ENCODE measurements around the gene RIPOR1.

Gene RIPOR1

GRCh38 chr16:67541391-67542263 lies 13.0 kb downstream of the RIPOR1 start:
- Histone ChIP-seq H2AK5ac (ENCODE audit: low read length, severe bottlenecking) (no peak overlapping the region), H3K14ac (ENCODE audit: low read length in 2 of 2) (no peak overlapping the region), H3K36me3 (ENCODE audit: control insufficient read depth in 1 of 2, insufficient read depth in 2 of 2, low read depth in 1 of 2, low read length in 2 of 2) (peaks cover 72 to 78% of the 10 kb centered on the region in 2 experiments), H3K4ac (ENCODE audit: low read depth in 1 of 2, low read length in 2 of 2) (no peak overlapping the region), H3K18ac (ENCODE audit: low read depth in 1 of 2, low read length in 2 of 2) (no peak overlapping the region), H2AFZ (ENCODE audit: low read depth, low read length) (no peak overlapping the region), H4K91ac (ENCODE audit: low read length) (no peak overlapping the region), H2BK15ac (ENCODE audit: low read depth, poor library complexity, severe bottlenecking) (no peak overlapping the region), H2BK12ac (ENCODE audit: low read length in 2 of 2) (peak overlapping the region in 1 of 2 experiments; percentile 6), H3K4me1 (ENCODE audit: control insufficient read depth, insufficient read depth, low read depth, low read length) (peaks cover 33% of the 10 kb centered on the region), H3K27me3 (ENCODE audit: control insufficient read depth in 1 of 2, insufficient read depth in 1 of 2, low read length in 2 of 2) (no peaks in the 10 kb centered on the region), H3K27ac (ENCODE audit: low read length, poor library complexity, severe bottlenecking) (no peak overlapping the region), H3K4me2 (ENCODE audit: low read length, poor library complexity, severe bottlenecking) (no peak overlapping the region), H3K9ac (ENCODE audit: low read length) (no peak overlapping the region), H4K8ac (ENCODE audit: low read length) (no peak overlapping the region), H2BK5ac (ENCODE audit: low read depth, low read length, poor library complexity, severe bottlenecking) (no peak overlapping the region), H2BK120ac (ENCODE audit: low read depth, low read length) (no peak overlapping the region), H3K79me1 (replicated peaks; ENCODE audit: low read length, poor library complexity, severe bottlenecking) (peaks cover 25% of the 10 kb centered on the region), H3K4me3 (ENCODE audit: insufficient read depth in 1 of 2, low read depth in 1 of 2, low read length in 2 of 2) (no peak overlapping the region), H3K23ac (ENCODE audit: low read length in 2 of 2) (peak overlapping the region in 1 of 2 experiments; percentile 26), H3K9me3 (ENCODE audit: control insufficient read depth, low read length) (no peaks in the 10 kb centered on the region)
- peak; percentile 34 for DNase-seq
- 84% methylated on average over 14 of the region's 14 CpGs for WGBS

GRCh38 chr16:67542464-67542863 lies 13.8 kb downstream of the RIPOR1 start:
- no peak overlapping the region for H3K4me2 ChIP-seq (ENCODE audit: low read length, poor library complexity, severe bottlenecking)
- no peak overlapping the region for H4K91ac ChIP-seq (ENCODE audit: low read length)
- H3K14ac ChIP-seq (ENCODE audit: low read length in 2 of 2), result no peak overlapping the region
- H3K18ac ChIP-seq (ENCODE audit: low read depth in 1 of 2, low read length in 2 of 2), result no peak overlapping the region
- no peak overlapping the region for H3K4ac ChIP-seq (ENCODE audit: low read depth in 1 of 2, low read length in 2 of 2)
- H3K27me3 ChIP-seq (ENCODE audit: control insufficient read depth in 1 of 2, insufficient read depth in 1 of 2, low read length in 2 of 2), result no peaks in the 10 kb centered on the region
- peaks cover 79 to 84% of the 10 kb centered on the region in 2 experiments for H3K36me3 ChIP-seq (ENCODE audit: control insufficient read depth in 1 of 2, insufficient read depth in 2 of 2, low read depth in 1 of 2, low read length in 2 of 2)
- no peak overlapping the region for H4K8ac ChIP-seq (ENCODE audit: low read length)
- H2BK5ac ChIP-seq (ENCODE audit: low read depth, low read length, poor library complexity, severe bottlenecking), result no peak overlapping the region
- no peak overlapping the region for H3K23ac ChIP-seq (ENCODE audit: low read length in 2 of 2)
- H2BK12ac ChIP-seq (ENCODE audit: low read length in 2 of 2), result no peak overlapping the region
- no peak overlapping the region for H2BK15ac ChIP-seq (ENCODE audit: low read depth, poor library complexity, severe bottlenecking)
- peaks cover 23% of the 10 kb centered on the region for H3K79me1 ChIP-seq (replicated peaks; ENCODE audit: low read length, poor library complexity, severe bottlenecking)
- H3K9ac ChIP-seq (ENCODE audit: low read length), result no peak overlapping the region
- no peak overlapping the region for H2BK120ac ChIP-seq (ENCODE audit: low read depth, low read length)
- H2AK5ac ChIP-seq (ENCODE audit: low read length, severe bottlenecking), result no peak overlapping the region
- H3K4me1 ChIP-seq (ENCODE audit: control insufficient read depth, insufficient read depth, low read depth, low read length), result peaks cover 35% of the 10 kb centered on the region
- no peak overlapping the region for H2AFZ ChIP-seq (ENCODE audit: low read depth, low read length)
- no peaks in the 10 kb centered on the region for H3K9me3 ChIP-seq (ENCODE audit: control insufficient read depth, low read length)
- no peak overlapping the region for H3K4me3 ChIP-seq (ENCODE audit: insufficient read depth in 1 of 2, low read depth in 1 of 2, low read length in 2 of 2)
- peak; percentile 78 for DNase-seq
- no peak overlapping the region for H3K27ac ChIP-seq (ENCODE audit: low read length, poor library complexity, severe bottlenecking)

- 95% methylated on average over 8 of the region's 8 CpGs for whole genome bisulfite sequencing
- H3K23ac ChIP-seq (ENCODE audit: low read length in 2 of 2), result no peak overlapping the region
Measured at GRCh38 chr16:67543036-67543435, 14.4 kb downstream of the RIPOR1 start.

GRCh38 chr16:67543582-67543981 lies 15.0 kb downstream of the RIPOR1 start:
- peaks cover 35% of the 10 kb centered on the region for H3K4me1 ChIP-seq (ENCODE audit: control insufficient read depth, insufficient read depth, low read depth, low read length)
- H2AFZ ChIP-seq (ENCODE audit: low read depth, low read length), result no peak overlapping the region
- H3K27me3 ChIP-seq (ENCODE audit: control insufficient read depth in 1 of 2, insufficient read depth in 1 of 2, low read length in 2 of 2), result no peaks in the 10 kb centered on the region
- no peak overlapping the region for H2BK120ac ChIP-seq (ENCODE audit: low read depth, low read length)
- H3K4ac ChIP-seq (ENCODE audit: low read depth in 1 of 2, low read length in 2 of 2), result no peak overlapping the region
- no peak overlapping the region for H2BK5ac ChIP-seq (ENCODE audit: low read depth, low read length, poor library complexity, severe bottlenecking)
- H3K23ac ChIP-seq (ENCODE audit: low read length in 2 of 2), result no peak overlapping the region
- H3K9me3 ChIP-seq (ENCODE audit: control insufficient read depth, low read length), result no peaks in the 10 kb centered on the region
- H3K4me3 ChIP-seq (ENCODE audit: insufficient read depth in 1 of 2, low read depth in 1 of 2, low read length in 2 of 2), result no peak overlapping the region
- H2AK5ac ChIP-seq (ENCODE audit: low read length, severe bottlenecking), result no peak overlapping the region
- WGBS, result 97% methylated on average over 6 of the region's 6 CpGs
- no peak overlapping the region for H3K9ac ChIP-seq (ENCODE audit: low read length)
- no peak overlapping the region for H4K91ac ChIP-seq (ENCODE audit: low read length)
- H3K18ac ChIP-seq (ENCODE audit: low read depth in 1 of 2, low read length in 2 of 2), result no peak overlapping the region
- no peak overlapping the region for H2BK15ac ChIP-seq (ENCODE audit: low read depth, poor library complexity, severe bottlenecking)
- no peak overlapping the region for H4K8ac ChIP-seq (ENCODE audit: low read length)
- DNase-seq, result no peak
- H3K4me2 ChIP-seq (ENCODE audit: low read length, poor library complexity, severe bottlenecking), result no peak overlapping the region
- peaks cover 22% of the 10 kb centered on the region for H3K79me1 ChIP-seq (replicated peaks; ENCODE audit: low read length, poor library complexity, severe bottlenecking)
- peaks cover 88 to 93% of the 10 kb centered on the region in 2 experiments for H3K36me3 ChIP-seq (ENCODE audit: control insufficient read depth in 1 of 2, insufficient read depth in 2 of 2, low read depth in 1 of 2, low read length in 2 of 2)
- no peak overlapping the region for H3K14ac ChIP-seq (ENCODE audit: low read length in 2 of 2)
- no peak overlapping the region for H3K27ac ChIP-seq (ENCODE audit: low read length, poor library complexity, severe bottlenecking)
- H2BK12ac ChIP-seq (ENCODE audit: low read length in 2 of 2), result no peak overlapping the region

More at GRCh38 chr16:67543036-67543435, 14.4 kb downstream of the RIPOR1 start:
- Histone ChIP-seq H4K91ac (ENCODE audit: low read length) (no peak overlapping the region), H3K18ac (ENCODE audit: low read depth in 1 of 2, low read length in 2 of 2) (no peak overlapping the region), H4K8ac (ENCODE audit: low read length) (no peak overlapping the region), H3K9ac (ENCODE audit: low read length) (no peak overlapping the region), H2AFZ (ENCODE audit: low read depth, low read length) (no peak overlapping the region), H2BK120ac (ENCODE audit: low read depth, low read length) (no peak overlapping the region), H2BK15ac (ENCODE audit: low read depth, poor library complexity, severe bottlenecking) (no peak overlapping the region), H3K4me3 (ENCODE audit: insufficient read depth in 1 of 2, low read depth in 1 of 2, low read length in 2 of 2) (no peak overlapping the region), H2BK12ac (ENCODE audit: low read length in 2 of 2) (no peak overlapping the region), H3K27me3 (ENCODE audit: control insufficient read depth in 1 of 2, insufficient read depth in 1 of 2, low read length in 2 of 2) (no peaks in the 10 kb centered on the region), H3K27ac (ENCODE audit: low read length, poor library complexity, severe bottlenecking) (no peak overlapping the region), H3K79me1 (replicated peaks; ENCODE audit: low read length, poor library complexity, severe bottlenecking) (peaks cover 24% of the 10 kb centered on the region), H2BK5ac (ENCODE audit: low read depth, low read length, poor library complexity, severe bottlenecking) (no peak overlapping the region), H3K4ac (ENCODE audit: low read depth in 1 of 2, low read length in 2 of 2) (no peak overlapping the region), H3K4me1 (ENCODE audit: control insufficient read depth, insufficient read depth, low read depth, low read length) (peaks cover 38% of the 10 kb centered on the region), H3K9me3 (ENCODE audit: control insufficient read depth, low read length) (no peaks in the 10 kb centered on the region), H3K14ac (ENCODE audit: low read length in 2 of 2) (no peak overlapping the region), H2AK5ac (ENCODE audit: low read length, severe bottlenecking) (no peak overlapping the region), H3K4me2 (ENCODE audit: low read length, poor library complexity, severe bottlenecking) (no peak overlapping the region), H3K36me3 (ENCODE audit: control insufficient read depth in 1 of 2, insufficient read depth in 2 of 2, low read depth in 1 of 2, low read length in 2 of 2) (peaks cover 84 to 90% of the 10 kb centered on the region in 2 experiments)
- no peak for DNase-seq

All from mesenchymal stem cell (in vitro differentiated cells and primary cell).